ENCODE data around the gene NEDD4L. TPM values are rescaled to one million over a fixed set of nuclear protein-coding genes. Genes with fewer than 3 reads are reported as not detected.

Gene NEDD4L
- total RNA-seq, 1 donor from 2014 or later = 162 TPM

DNA sequence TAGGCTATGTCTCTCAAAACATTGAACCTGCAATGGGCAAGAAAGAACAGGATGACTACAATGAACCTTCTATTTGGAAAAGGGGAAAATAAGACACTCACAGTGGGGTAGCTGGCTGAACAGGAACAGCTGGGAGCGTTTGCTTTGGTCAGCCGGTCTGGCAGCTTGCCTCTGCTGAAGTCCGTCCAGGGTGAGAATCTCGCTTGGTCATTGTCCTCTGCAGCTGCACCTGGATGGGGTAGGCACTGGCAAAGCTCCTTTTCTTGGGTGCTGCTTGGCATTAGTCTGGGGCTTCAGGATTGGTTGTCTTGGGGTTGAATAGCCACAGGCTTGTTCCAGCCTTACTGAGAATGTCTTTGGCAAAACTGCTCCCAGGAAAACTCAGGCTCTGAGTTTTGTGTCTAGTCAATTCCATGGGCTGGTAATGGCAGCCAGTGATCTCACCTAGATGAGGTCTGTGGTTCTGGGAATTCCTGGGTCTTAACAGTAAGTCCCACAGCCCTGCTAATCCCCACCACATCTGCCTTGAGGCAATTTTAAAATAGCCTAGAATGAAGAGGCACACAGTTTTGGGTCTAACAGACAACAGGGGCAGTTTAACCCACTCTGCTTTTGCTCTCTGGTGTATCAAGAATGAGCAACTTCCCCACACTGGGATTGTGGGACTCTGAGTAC is 13.4 kb downstream of the NEDD4L start:
- peaks cover 34% of the 10 kb centered on the region for H3K4me1 Mint-ChIP-seq (ENCODE audit: low read depth)
- H3K36me3 Mint-ChIP-seq (ENCODE audit: insufficient read depth) = peaks cover 26% of the 10 kb centered on the region
- no peaks in the 10 kb centered on the region for H3K27me3 Mint-ChIP-seq
- no peak for DNase-seq (ENCODE audit: low spot score, unreplicated experiment)
- no peaks in the 10 kb centered on the region for H3K9me3 Mint-ChIP-seq (ENCODE audit: low read depth)
- H3K4me3 Mint-ChIP-seq (ENCODE audit: low read depth) = no peak overlapping the region
- no peak overlapping the region for H3K27ac Mint-ChIP-seq
- TF ChIP-seq, protein P1, sequence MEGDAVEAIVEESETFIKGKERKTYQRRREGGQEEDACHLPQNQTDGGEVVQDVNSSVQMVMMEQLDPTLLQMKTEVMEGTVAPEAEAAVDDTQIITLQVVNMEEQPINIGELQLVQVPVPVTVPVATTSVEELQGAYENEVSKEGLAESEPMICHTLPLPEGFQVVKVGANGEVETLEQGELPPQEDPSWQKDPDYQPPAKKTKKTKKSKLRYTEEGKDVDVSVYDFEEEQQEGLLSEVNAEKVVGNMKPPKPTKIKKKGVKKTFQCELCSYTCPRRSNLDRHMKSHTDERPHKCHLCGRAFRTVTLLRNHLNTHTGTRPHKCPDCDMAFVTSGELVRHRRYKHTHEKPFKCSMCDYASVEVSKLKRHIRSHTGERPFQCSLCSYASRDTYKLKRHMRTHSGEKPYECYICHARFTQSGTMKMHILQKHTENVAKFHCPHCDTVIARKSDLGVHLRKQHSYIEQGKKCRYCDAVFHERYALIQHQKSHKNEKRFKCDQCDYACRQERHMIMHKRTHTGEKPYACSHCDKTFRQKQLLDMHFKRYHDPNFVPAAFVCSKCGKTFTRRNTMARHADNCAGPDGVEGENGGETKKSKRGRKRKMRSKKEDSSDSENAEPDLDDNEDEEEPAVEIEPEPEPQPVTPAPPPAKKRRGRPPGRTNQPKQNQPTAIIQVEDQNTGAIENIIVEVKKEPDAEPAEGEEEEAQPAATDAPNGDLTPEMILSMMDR (IDR thresholded peaks at IDR 0.05; ENCODE audit: unreplicated experiment) = no peak

DNA sequence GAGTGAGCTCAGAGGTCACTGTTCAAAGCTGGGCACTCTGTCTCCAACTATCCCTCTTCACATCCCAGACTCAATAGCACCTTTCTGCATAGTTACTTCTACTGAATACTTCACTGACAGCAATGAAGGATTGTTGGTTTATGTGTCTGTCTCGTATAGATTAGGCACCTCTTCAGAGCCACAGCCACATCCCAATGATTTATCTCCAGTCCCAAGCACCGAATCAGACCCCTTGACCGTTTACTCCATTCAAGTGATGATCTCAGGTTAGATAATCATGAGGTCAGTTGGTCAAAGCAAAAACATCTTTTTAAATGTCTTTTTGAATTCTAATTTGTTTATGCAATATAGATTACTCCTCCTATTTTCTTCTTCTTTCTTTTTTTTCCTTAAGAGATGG is 14.7 kb downstream of the NEDD4L start:
- peaks cover 24% of the 10 kb centered on the region for H3K36me3 Mint-ChIP-seq (ENCODE audit: insufficient read depth)
- no peak for DNase-seq (ENCODE audit: low spot score, unreplicated experiment)
- no peak overlapping the region for H3K4me3 Mint-ChIP-seq (ENCODE audit: low read depth)
- TF ChIP-seq, protein P1 (IDR thresholded peaks at IDR 0.05; ENCODE audit: unreplicated experiment) = no peak
- H3K4me1 Mint-ChIP-seq (ENCODE audit: low read depth) = peaks cover 32% of the 10 kb centered on the region
- H3K27me3 Mint-ChIP-seq = no peaks in the 10 kb centered on the region
- H3K9me3 Mint-ChIP-seq (ENCODE audit: low read depth) = no peaks in the 10 kb centered on the region
- H3K27ac Mint-ChIP-seq = peak overlapping the region; percentile 77

DNA sequence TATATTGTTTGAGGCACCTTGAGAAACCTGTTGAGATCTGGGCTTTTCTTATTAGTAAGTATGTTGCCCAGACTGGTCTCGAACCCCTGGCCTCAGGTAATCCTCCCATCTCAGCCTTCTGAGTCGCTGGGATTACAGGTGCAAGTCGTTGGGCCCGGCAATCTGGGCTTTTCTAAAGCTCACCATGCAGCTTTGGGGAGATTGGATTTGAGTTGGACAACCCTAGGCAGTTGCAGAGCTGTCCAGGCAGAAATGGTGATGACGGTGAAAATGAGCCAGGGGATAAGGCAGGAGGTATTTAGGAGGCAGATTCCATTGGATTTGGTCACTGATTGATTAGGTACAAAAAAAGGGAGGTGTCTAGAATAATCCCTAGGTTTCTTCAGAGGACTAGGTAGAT is 16.2 kb downstream of the NEDD4L start:
- TF ChIP-seq, protein P1 (IDR thresholded peaks at IDR 0.05; ENCODE audit: unreplicated experiment) = no peak
- H3K4me3 Mint-ChIP-seq (ENCODE audit: low read depth) = no peak overlapping the region

DNA sequence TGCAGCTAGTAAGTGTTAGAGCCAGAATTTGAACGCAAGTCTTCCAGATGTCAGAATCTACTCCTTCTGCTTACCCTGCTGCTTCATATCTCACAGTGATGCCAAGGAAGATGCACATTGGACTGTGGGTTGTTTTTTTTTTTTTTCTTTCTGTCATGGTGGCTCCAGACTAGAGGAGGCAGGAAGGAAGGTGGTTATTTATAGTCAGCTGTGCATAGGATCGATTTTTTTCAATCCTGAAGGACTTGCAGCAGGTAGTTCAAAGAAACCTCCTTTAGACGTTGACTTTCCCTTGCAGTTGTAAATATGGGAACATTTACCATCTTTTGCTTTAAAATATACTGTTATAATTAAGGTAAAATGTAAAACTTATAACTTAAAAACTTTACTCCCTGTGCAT is 17.3 kb downstream of the NEDD4L start:
- H3K4me3 Mint-ChIP-seq (ENCODE audit: low read depth) = no peak overlapping the region
- H3K27me3 Mint-ChIP-seq = no peaks in the 10 kb centered on the region

More for the DNA sequence above, 16.2 kb downstream of the NEDD4L start:
- no peak for DNase-seq (ENCODE audit: low spot score, unreplicated experiment)
- no peak overlapping the region for H3K27ac Mint-ChIP-seq
- no peaks in the 10 kb centered on the region for H3K27me3 Mint-ChIP-seq
- no peaks in the 10 kb centered on the region for H3K9me3 Mint-ChIP-seq (ENCODE audit: low read depth)
- H3K4me1 Mint-ChIP-seq (ENCODE audit: low read depth) = peaks cover 26% of the 10 kb centered on the region
- peaks cover 21% of the 10 kb centered on the region for H3K36me3 Mint-ChIP-seq (ENCODE audit: insufficient read depth)

DNA sequence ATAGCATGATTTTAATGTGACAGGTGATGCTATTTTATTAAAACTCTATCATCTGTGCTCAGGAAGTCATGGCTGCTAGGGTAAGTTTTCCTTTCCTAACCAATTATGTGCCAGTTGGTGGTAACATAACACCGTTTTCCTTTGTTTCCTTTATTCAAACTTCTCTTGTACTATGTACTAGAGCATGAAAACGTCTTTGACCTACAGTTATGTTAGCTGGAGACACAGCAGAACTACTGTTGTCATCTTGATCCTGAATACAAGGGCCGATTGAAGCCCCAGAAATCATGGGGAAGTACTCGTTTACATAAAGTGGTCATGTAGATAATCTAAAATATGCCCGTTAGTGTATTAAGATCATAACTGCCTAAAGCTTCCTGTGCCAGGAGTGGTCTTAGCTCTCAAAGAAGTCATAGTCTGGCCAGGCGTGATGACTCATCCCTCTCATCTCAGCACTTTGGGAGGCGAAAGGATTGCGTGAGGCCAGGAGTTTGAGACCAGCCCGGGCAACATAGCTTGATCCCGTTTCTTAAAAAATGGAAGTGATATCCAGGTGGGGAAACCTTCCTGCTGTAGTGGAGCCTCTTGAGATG is 20.5 kb downstream of the NEDD4L start:
- no peak for DNase-seq (ENCODE audit: low spot score, unreplicated experiment)
- Mint-ChIP-seq H3K4me1 (ENCODE audit: low read depth) (peaks cover 28% of the 10 kb centered on the region), H3K36me3 (ENCODE audit: insufficient read depth) (peaks cover 19% of the 10 kb centered on the region), H3K27ac (no peak overlapping the region), H3K4me3 (ENCODE audit: low read depth) (no peak overlapping the region), H3K27me3 (no peaks in the 10 kb centered on the region), H3K9me3 (ENCODE audit: low read depth) (no peaks in the 10 kb centered on the region)
- TF ChIP-seq, protein P1 (IDR thresholded peaks at IDR 0.05; ENCODE audit: unreplicated experiment) = no peak

More for the DNA sequence above, 17.3 kb downstream of the NEDD4L start:
- Mint-ChIP-seq H3K4me1 (ENCODE audit: low read depth) (peaks cover 19% of the 10 kb centered on the region), H3K9me3 (ENCODE audit: low read depth) (no peaks in the 10 kb centered on the region), H3K36me3 (ENCODE audit: insufficient read depth) (peaks cover 18% of the 10 kb centered on the region), H3K27ac (no peak overlapping the region)
- no peak for DNase-seq (ENCODE audit: low spot score, unreplicated experiment)
- TF ChIP-seq, protein P1 (IDR thresholded peaks at IDR 0.05; ENCODE audit: unreplicated experiment) = no peak
